ENCODE results near the gene TUFT1. TPM values are rescaled to one million over a fixed set of nuclear protein-coding genes. Genes with fewer than 3 reads are reported as not detected.
A peak's percentile ranks its signal among the peaks of the same experiment; 100 is the strongest.

TUFT1 gene
- total and polyA plus RNA-seq, 2 of the 13 experiments (the other 11 are each of a cell fraction or from before 2014, with no cell fraction given) = 6.4 to 7.3 TPM

GRCh38 chr1:151611832-151612500 lies 71.9 kb downstream of the TUFT1 start, which contains the start of gene SNX27 (continued):
- TF ChIP-seq PTBP1 (IDR thresholded peaks at IDR 0.05; ENCODE audit: low read depth, low read length, poor library complexity, severe bottlenecking) (no peak), TRIM24 (CRISPR knock-in tag; IDR thresholded peaks at IDR 0.05) (no peak), CBX5 (CRISPR knock-in tag; IDR thresholded peaks at IDR 0.05; ENCODE audit: borderline replicate concordance) (no peak), PRMT3 (CRISPR knock-in tag; IDR thresholded peaks at IDR 0.05; ENCODE audit: borderline replicate concordance, low read depth) (no peak), REL (CRISPR knock-in tag; conservative IDR thresholded peaks at IDR 0.05) (peak; percentile 5; the same call in 1 of the 2 replicates), ZBTB46 (CRISPR knock-in tag; IDR thresholded peaks at IDR 0.05; ENCODE audit: borderline replicate concordance) (no peak), ZNF780A (CRISPR knock-in tag; IDR thresholded peaks at IDR 0.05) (no peak), CENPX (CRISPR knock-in tag; IDR thresholded peaks at IDR 0.05) (no peak), ZNF513 (CRISPR knock-in tag; conservative IDR thresholded peaks at IDR 0.05) (no peak), HOXA7 (CRISPR knock-in tag; IDR thresholded peaks at IDR 0.05) (no peak), CCAR2 (optimal IDR thresholded peaks at IDR 0.05; ENCODE audit: low read depth, low read length) (no peak), ZNF138 (CRISPR knock-in tag; IDR thresholded peaks at IDR 0.05; ENCODE audit: low read depth) (no peak), ZFY (CRISPR knock-in tag; IDR thresholded peaks at IDR 0.05) (peak; percentile 98), TFDP1 (CRISPR knock-in tag; IDR thresholded peaks at IDR 0.05; ENCODE audit: borderline replicate concordance) (peak; percentile 52; the same call in 1 of the 2 replicates), ZBTB39 (CRISPR knock-in tag; IDR thresholded peaks at IDR 0.05) (no peak), NR3C1 (CRISPR knock-in tag; IDR thresholded peaks at IDR 0.05) (no peak), BRCA1 (CRISPR knock-in tag; IDR thresholded peaks at IDR 0.05) (no peak), TP53 (CRISPR knock-in tag; conservative IDR thresholded peaks at IDR 0.05) (no peak), CREB3 (CRISPR knock-in tag; IDR thresholded peaks at IDR 0.05) (no peak), ZNF556 (CRISPR knock-in tag; IDR thresholded peaks at IDR 0.05; ENCODE audit: borderline replicate concordance) (no peak), ZNF160 (CRISPR knock-in tag; IDR thresholded peaks at IDR 0.05) (no peak)
